Choroid plexus epithelial cell (primary cell): ENCODE results near the gene TMEM38A.
"Not testable (repeated sequence)": the region's sequence is repeated elsewhere in the genome, so short reads cannot be mapped to it uniquely, and the experiment has no call there.

Source experiments
- DNase-seq: peaks from one replicate; pipeline ENCODE4 v3.0.0-alpha.2; 2010; ENCODE audit warnings: low read depth
- H3K4me3 ChIP-seq: 2 replicates; pipeline ENCODE4 v1.5.1; 2011; ENCODE audit warnings: low read depth, mild to moderate bottlenecking, control low read depth, low read length, moderate library complexity
- CTCF ChIP-seq: conservative IDR thresholded peaks from 2 replicates; pipeline ENCODE4 v1.5.1; 2011; ENCODE audit warnings: low read depth, mild to moderate bottlenecking, control low read depth, inconsistent platforms, low read length, moderate library complexity

Gene TMEM38A

GRCh38 chr19:16673231-16673630, 12.3 kb downstream of the TMEM38A start:
- no peak for DNase-seq
- H3K4me3 ChIP-seq: no peak overlapping the region
- TF ChIP-seq CTCF: no peak

- H3K4me3 ChIP-seq, DNase-seq: not testable (repeated sequence)
Observed at GRCh38 chr19:16673839-16674238, 12.9 kb downstream of the TMEM38A start.

DNA sequence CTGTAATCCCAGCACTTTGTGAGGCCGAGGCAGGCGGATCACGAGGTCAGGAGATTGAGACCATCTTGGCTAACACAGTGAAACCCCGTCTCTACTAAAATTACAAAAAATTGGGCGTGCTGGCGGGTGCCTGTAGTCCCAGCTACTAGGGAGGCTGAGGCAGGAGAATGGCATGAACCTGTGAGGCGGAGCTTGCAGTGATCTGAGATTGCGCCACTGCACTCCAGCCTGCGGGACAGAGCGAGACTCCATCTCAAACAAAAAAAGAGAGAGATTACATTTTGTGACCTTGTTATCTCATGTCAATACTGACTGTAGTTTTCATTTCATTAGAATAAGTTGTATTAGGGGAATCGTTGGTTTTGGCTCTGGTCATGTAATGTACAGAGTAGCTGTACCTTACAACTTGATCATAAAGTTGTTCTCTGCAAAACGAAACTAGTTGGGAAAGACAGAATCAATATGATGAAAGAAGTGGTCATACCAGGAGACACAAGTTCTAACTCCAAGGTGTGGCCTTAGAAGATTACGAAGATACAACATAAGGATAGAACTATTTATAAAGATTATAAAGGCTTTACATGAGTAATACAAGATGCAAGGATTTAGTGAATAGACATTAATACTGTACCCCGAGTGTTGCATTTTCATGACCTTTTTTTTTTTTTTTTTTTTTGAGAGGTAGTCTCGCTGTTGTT, 15.3 kb downstream of the TMEM38A start:
- DNase-seq: no peak
- TF ChIP-seq CTCF: no peak
- H3K4me3 ChIP-seq: no peak overlapping the region

GRCh38 chr19:16677055-16677454, 16.1 kb downstream of the TMEM38A start:
- no peak overlapping the region for H3K4me3 ChIP-seq
- TF ChIP-seq CTCF: no peak
- no peak for DNase-seq

DNA sequence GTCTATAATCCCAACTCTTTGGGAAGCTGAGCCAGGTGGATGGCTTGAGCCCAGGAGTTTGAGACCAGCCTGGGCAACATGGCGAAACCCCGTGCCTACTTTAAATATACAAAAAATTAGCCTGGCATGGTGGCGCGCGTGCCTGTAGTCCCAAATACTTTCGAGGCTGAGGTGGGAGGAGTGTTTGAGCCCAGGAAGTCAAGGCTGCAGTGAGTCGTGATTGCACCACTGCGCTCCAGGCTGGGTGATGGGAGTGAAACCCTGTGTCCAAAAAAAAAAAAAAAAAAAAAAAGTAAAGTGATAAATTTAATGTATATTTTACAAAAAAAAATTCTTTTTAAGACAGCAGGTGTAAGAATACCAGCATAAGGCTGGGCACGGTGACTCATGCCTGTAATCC, 17.6 kb downstream of the TMEM38A start:
- no peak for DNase-seq
- H3K4me3 ChIP-seq: no peak overlapping the region
- TF ChIP-seq CTCF: no peak

DNA sequence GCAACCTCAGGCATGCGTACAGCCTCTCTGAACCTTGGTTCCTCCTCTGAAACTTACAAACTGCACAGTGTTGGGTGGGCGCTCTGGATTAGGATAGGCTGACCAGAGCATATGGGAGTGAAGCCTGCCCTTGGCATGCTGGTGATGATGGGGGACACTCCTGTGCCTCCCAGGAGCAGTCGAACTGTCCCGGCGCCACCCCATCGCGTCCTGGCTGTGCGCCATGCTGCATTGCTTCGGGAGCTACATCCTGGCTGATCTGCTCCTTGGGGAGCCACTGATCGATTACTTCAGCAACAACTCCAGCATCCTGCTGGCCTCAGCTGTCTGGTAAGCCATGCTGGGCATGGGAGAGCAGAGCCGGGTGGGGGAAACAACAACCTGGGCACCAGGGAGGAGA, 18.9 kb downstream of the TMEM38A start:
- DNase-seq: no peak
- H3K4me3 ChIP-seq: no peak overlapping the region
- TF ChIP-seq CTCF: no peak

GRCh38 chr19:16682539-16682938, 21.6 kb downstream of the TMEM38A start:
- DNase-seq: no peak
- no peak overlapping the region for H3K4me3 ChIP-seq
- TF ChIP-seq CTCF: no peak
